Natural killer cell (primary cell): ENCODE results near the gene PLCXD1. TPM values are rescaled to one million over a fixed set of nuclear protein-coding genes. Genes with fewer than 3 reads are reported as not detected.

Source experiments
- ATAC-seq, 3 donors: fragments of 150-1000 bp in 2 of 3; fragments of 200-7000 bp in 1 of 3; cut with Tn5 transposase; 1 replicate in 1 of 3; 2 replicates in 2 of 3; pipeline ENCODE4 v1.10.0; 2021; ENCODE audit warnings: mild to moderate bottlenecking in 2 of 3, moderate library complexity in 2 of 3
- DNase-seq, 2 donors: peaks; one replicate each; pipeline versions ENCODE4 v3.0.0 to v3.0.0-alpha.2; 2013 to 2021; ENCODE audit warnings: mixed read lengths in 1 of 2
- H3K27ac ChIP-seq: one replicate; pipeline ENCODE4 v1.5.1; 2013; ENCODE audit warnings: mild to moderate bottlenecking, low read length
- H3K27me3 ChIP-seq: one replicate; pipeline ENCODE4 v1.6.1; 2013; ENCODE audit warnings: low read length; ENCODE audit not compliant: control insufficient read depth, insufficient read depth
- H3K36me3 ChIP-seq: one replicate; pipeline ENCODE4 v1.6.1; 2013; ENCODE audit warnings: low read length; ENCODE audit not compliant: control insufficient read depth, insufficient read depth
- H3K4me1 ChIP-seq: one replicate; pipeline ENCODE4 v1.6.1; 2013; ENCODE audit warnings: low read length; ENCODE audit not compliant: control insufficient read depth, insufficient read depth
- H3K4me3 ChIP-seq: one replicate; pipeline ENCODE4 v1.5.1; 2013; ENCODE audit warnings: low read length
- H3K9me3 ChIP-seq: one replicate; pipeline ENCODE4 v1.6.1; 2013; ENCODE audit warnings: low read length; ENCODE audit not compliant: control insufficient read depth, insufficient read depth
- H3K27ac Mint-ChIP-seq, 2 donors: one replicate each; pipeline ENCODE4 v1.8.0; 2022; ENCODE audit warnings: mild to moderate bottlenecking in 2 of 2, mixed read lengths in 2 of 2, moderate library complexity in 1 of 2
- H3K27me3 Mint-ChIP-seq, 2 donors: one replicate each; pipeline ENCODE4 v1.8.0; 2022; ENCODE audit warnings: low read depth in 2 of 2, mixed read lengths in 2 of 2
- H3K36me3 Mint-ChIP-seq: one replicate; pipeline ENCODE4 v1.8.0; 2022; ENCODE audit warnings: mixed read lengths
- H3K4me1 Mint-ChIP-seq, 2 donors: one replicate each; pipeline ENCODE4 v1.8.0; 2022; ENCODE audit warnings: mixed read lengths in 2 of 2
- H3K4me3 Mint-ChIP-seq: one replicate; pipeline ENCODE4 v1.8.0; 2022; ENCODE audit warnings: mild to moderate bottlenecking, moderate library complexity, mixed read lengths
- H3K9me3 Mint-ChIP-seq, 2 donors: one replicate each; pipeline ENCODE4 v1.8.0; 2022; ENCODE audit warnings: mixed read lengths in 2 of 2
- WGBS: methylation state at CpG from one replicate; pipeline ENCODE4 v1.1.7; 2013; ENCODE audit warnings: missing lambda C conversion rate; ENCODE audit not compliant: insufficient coverage; 5-methylcytosine and 5-hydroxymethylcytosine counted together
- intact Hi-C: fragments of 100-400 bp; cut with micrococcal nuclease; formaldehyde crosslinking; loops from one replicate; pipeline ENCODE4 v1.14.2; 2022
- total RNA-seq, 4 donors: library from RNA; stranded (reverse); fragments of 120-200 nt in 1 of 4; gene quantifications; one replicate each; pipeline versions ENCODE4 v1.2.3 to v1.2.4, GENCODE V29; 2013 to 2022
- TF ChIP-seq, protein P1 (sequence below): fragments of 200-600 bp; IDR thresholded peaks from one replicate; pipeline ENCODE4 v1.8.0; 2022; ENCODE audit warnings: antibody characterized with exemption

The PLCXD1 gene
- total RNA-seq, 3 donors from 2014 or later (not counting 1 experiment from before 2014, with no cell fraction given) = 16.3 to 20.9 (median 16.6) TPM

DNA sequence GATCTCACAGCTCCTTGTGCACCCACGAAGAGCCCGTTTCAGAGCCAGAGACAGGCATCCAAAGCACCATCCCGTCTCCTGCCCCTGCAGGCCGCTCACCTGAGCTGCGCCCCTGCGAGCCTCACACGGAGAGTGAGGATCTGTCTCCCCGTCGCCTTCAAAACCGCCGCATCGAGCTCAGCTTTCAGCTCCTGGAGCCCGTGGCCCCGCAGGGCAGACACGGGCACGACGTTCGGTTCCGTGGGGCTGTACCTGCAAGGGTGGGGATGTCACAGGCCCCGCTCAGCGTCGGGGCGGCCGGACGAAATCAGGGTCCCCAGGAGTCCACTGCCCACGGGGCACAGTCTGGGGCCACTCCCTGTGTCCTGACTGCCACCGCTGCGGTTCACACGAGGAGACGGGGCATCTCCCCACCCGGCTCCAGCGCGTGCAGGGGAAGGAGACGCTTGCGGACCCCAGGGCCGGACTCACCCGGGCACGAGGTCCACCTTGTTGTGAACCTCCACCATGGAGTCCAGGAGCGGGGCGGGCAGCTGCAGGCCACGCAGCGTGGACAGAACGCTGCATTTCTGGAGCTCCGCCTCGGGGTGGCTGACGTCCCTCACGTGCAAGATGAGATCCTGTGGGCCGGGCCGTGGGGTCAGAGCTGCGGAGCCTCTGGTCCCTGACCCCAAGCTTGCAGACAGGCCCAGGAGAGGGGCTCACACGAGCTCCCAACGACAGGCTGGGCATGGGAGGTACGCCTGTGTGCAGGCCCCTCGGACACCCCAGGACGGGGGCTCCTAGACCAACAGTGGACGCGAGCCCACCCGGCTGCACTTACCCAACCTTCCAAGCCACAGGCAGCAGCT, 26.3 kb downstream of the PLCXD1 start:
- intact Hi-C loops = no loop called here
- Histone ChIP-seq H3K36me3 (peaks cover 51% of the 10 kb centered on the region), H3K27ac (no peak overlapping the region), H3K9me3 (no peaks in the 10 kb centered on the region), H3K4me1 (no peaks in the 10 kb centered on the region), H3K27me3 (no peaks in the 10 kb centered on the region), H3K4me3 (no peak overlapping the region)
- 98% methylated on average over 58 of the region's 58 CpGs for WGBS
- Mint-ChIP-seq H3K9me3 (no peaks in the 10 kb centered on the region), H3K4me1 (peaks cover 0 to 7% of the 10 kb centered on the region in 2 donors), H3K27me3 (no peaks in the 10 kb centered on the region), H3K4me3 (no peak overlapping the region), H3K27ac (no peak overlapping the region), H3K36me3 (no peaks in the 10 kb centered on the region)
- TF ChIP-seq, protein P1, sequence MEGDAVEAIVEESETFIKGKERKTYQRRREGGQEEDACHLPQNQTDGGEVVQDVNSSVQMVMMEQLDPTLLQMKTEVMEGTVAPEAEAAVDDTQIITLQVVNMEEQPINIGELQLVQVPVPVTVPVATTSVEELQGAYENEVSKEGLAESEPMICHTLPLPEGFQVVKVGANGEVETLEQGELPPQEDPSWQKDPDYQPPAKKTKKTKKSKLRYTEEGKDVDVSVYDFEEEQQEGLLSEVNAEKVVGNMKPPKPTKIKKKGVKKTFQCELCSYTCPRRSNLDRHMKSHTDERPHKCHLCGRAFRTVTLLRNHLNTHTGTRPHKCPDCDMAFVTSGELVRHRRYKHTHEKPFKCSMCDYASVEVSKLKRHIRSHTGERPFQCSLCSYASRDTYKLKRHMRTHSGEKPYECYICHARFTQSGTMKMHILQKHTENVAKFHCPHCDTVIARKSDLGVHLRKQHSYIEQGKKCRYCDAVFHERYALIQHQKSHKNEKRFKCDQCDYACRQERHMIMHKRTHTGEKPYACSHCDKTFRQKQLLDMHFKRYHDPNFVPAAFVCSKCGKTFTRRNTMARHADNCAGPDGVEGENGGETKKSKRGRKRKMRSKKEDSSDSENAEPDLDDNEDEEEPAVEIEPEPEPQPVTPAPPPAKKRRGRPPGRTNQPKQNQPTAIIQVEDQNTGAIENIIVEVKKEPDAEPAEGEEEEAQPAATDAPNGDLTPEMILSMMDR = no peak
- DNase-seq (no peak), ATAC-seq (no peak)

DNA sequence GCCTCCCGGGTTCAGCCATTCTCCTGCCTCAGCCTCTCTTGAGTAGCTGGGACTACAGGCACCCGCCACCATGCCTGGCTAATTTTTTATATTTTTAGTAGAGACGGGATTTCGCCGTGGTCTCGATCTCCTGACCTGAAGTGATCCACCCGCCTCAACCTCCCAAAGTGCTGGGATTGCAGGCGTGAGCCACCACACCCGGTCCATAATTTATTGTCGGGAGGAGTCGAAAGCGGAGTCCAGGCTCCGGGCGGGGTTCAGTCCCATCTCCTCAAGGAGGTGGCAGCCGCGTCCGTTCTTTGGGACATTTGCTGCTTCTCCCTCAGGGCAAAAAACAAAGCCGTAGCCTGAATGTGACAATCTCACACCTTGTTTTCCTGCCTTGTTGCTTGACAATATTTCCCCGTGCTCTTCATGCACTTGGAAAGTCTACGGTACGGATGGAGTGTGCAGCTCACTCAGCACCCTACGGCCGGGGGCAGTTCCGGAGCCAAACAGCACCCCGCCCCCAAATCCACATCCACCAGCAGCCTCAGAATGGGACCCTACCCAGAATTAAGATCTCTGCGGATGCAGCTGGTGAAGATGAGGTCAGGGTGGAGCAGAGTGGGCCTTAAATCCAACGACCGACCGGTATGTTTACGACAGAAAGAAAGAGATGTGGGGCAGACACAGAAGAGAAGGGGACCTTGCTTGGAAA, 27.8 kb downstream of the PLCXD1 start:
- H3K27ac Mint-ChIP-seq = peak overlapping the region in 1 of 2 donors; percentile 6
- H3K4me1 Mint-ChIP-seq = peaks cover 0 to 12% of the 10 kb centered on the region in 2 donors
- ATAC-seq (no peak), DNase-seq (no peak)
- Histone ChIP-seq H3K4me1 (no peaks in the 10 kb centered on the region), H3K9me3 (no peaks in the 10 kb centered on the region), H3K27me3 (no peaks in the 10 kb centered on the region), H3K4me3 (no peak overlapping the region), H3K27ac (no peak overlapping the region), H3K36me3 (peaks cover 62% of the 10 kb centered on the region)
- no peaks in the 10 kb centered on the region for H3K9me3 Mint-ChIP-seq
- 94% methylated on average over 29 of the region's 30 CpGs for WGBS
- H3K36me3 Mint-ChIP-seq = no peaks in the 10 kb centered on the region
- H3K4me3 Mint-ChIP-seq = no peak overlapping the region
- no peaks in the 10 kb centered on the region for H3K27me3 Mint-ChIP-seq
- intact Hi-C loops = no loop called here
- TF ChIP-seq, protein P1 = no peak

DNA sequence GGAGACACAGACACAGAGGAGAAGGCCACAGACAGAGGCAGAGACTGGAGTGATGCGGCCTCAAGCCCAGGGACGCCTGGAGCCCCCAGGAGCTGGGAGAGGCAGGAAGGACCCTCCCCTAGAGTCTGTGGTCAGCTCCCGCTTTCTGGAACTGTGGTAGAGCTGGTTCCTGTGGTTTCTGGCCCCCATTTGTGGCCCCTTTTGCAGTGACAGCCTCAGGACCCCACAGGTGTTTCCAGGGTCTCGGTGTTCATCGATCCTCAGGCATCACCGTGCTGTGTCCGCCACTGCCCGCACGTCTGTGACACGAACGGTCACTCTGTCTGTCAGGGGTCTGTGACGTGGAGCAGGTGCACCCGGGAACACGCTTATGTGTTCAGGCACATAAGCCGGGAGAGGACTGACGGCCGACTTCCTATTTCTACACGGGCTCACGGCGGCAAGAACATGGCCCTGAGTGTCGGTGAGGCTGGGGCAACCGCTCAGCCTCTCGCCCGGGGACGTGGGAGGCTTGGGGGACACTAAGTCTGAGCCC, 29.5 kb downstream of the PLCXD1 start:
- no peaks in the 10 kb centered on the region for H3K9me3 ChIP-seq
- peaks cover 68% of the 10 kb centered on the region for H3K36me3 ChIP-seq
- intact Hi-C loops = no loop called here
- Mint-ChIP-seq H3K4me3 (no peak overlapping the region), H3K27ac (no peak overlapping the region), H3K9me3 (no peaks in the 10 kb centered on the region), H3K36me3 (no peaks in the 10 kb centered on the region), H3K4me1 (peaks cover 0 to 12% of the 10 kb centered on the region in 2 donors), H3K27me3 (no peaks in the 10 kb centered on the region)
- TF ChIP-seq, protein P1 = no peak
- H3K4me1 ChIP-seq = no peaks in the 10 kb centered on the region
- H3K27me3 ChIP-seq = no peaks in the 10 kb centered on the region
- no peak for DNase-seq
- 91% methylated on average over 25 of the region's 25 CpGs for WGBS
- no peak for ATAC-seq
- no peak overlapping the region for H3K27ac ChIP-seq
- no peak overlapping the region for H3K4me3 ChIP-seq
